ENCODE results near the gene GPR157. TPM values are rescaled to one million over a fixed set of nuclear protein-coding genes. Genes with fewer than 3 reads are reported as not detected.
A peak's percentile ranks its signal among the peaks of the same experiment; 100 is the strongest.

The GPR157 gene
- total RNA-seq, 1 donor from 2014 or later, result 1.6 TPM

DNA sequence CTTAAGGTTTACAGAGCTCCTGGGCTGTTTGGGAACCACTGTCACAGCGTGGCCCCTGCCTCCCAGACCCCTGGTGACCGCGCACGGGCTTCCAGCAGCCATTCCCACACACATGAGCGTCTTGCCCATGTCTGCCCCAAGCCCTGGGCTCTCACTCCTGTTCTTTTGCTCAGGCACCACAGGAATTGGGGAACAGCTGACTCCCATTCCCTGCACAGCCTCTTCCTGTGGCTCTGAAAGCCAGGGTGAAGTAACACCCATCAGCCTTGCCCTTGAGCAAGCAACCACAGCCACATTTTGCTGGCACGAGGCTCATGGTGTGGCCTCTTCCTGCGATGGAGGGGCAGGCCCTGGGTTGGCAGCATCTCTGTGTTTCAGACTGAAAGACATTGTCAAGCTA is 14.3 kb upstream of the GPR157 start:
- Mint-ChIP-seq H3K27me3 (ENCODE audit: insufficient read depth, low read depth) (peaks cover 7% of the 10 kb centered on the region), H3K9me3 (no peaks in the 10 kb centered on the region), H3K27ac (no peak overlapping the region), H3K4me3 (no peak overlapping the region), H3K36me3 (no peaks in the 10 kb centered on the region), H3K4me1 (no peaks in the 10 kb centered on the region)
- Histone ChIP-seq H3K4me3 (no peak overlapping the region), H3K79me2 (ENCODE audit: low read depth) (no peaks in the 10 kb centered on the region), H3K9ac (no peak overlapping the region), H3K36me3 (no peaks in the 10 kb centered on the region), H3K27ac (no peak overlapping the region), H3F3A (ENCODE audit: low read depth) (no peaks in the 10 kb centered on the region), H3K4me1 (no peaks in the 10 kb centered on the region), H2AFZ (replicated peaks) (no peak overlapping the region), H3K9me3 (ENCODE audit: low read depth) (no peaks in the 10 kb centered on the region), H4K20me1 (ENCODE audit: low read depth) (no peaks in the 10 kb centered on the region), H3K27me3 (no peaks in the 10 kb centered on the region), H3K4me2 (no peak overlapping the region)
- TF ChIP-seq EZH2phosphoT487 (IDR thresholded peaks at IDR 0.05), result no peak
- TF ChIP-seq, protein P1, sequence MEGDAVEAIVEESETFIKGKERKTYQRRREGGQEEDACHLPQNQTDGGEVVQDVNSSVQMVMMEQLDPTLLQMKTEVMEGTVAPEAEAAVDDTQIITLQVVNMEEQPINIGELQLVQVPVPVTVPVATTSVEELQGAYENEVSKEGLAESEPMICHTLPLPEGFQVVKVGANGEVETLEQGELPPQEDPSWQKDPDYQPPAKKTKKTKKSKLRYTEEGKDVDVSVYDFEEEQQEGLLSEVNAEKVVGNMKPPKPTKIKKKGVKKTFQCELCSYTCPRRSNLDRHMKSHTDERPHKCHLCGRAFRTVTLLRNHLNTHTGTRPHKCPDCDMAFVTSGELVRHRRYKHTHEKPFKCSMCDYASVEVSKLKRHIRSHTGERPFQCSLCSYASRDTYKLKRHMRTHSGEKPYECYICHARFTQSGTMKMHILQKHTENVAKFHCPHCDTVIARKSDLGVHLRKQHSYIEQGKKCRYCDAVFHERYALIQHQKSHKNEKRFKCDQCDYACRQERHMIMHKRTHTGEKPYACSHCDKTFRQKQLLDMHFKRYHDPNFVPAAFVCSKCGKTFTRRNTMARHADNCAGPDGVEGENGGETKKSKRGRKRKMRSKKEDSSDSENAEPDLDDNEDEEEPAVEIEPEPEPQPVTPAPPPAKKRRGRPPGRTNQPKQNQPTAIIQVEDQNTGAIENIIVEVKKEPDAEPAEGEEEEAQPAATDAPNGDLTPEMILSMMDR (IDR thresholded peaks at IDR 0.05), result no peak
- TF ChIP-seq EZH2 (IDR thresholded peaks at IDR 0.05), result no peak
- DNase-seq (ENCODE audit: low spot score), result no peak

DNA sequence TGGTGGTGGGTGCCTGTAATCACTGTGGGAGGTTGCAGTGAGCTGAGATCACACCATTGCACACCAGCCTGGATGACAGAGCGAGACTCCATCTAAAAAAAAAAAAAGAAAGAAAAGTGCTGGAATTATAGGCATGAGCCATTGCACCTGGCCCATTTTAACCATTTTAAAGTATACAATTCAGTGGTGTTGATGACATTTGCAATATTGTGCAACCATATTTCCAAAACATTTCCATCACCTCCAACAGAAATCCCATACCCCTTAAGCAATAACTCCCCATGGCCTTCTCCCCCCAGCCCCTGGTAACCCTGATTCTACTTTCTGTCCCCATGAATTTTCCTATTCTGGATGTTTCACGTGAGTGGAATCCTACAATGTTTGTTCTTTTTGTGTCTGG is 11.0 kb upstream of the GPR157 start:
- H3K4me2 ChIP-seq, result no peak overlapping the region
- no peak overlapping the region for H3K27ac ChIP-seq
- no peaks in the 10 kb centered on the region for H3K36me3 ChIP-seq
- Mint-ChIP-seq H3K36me3 (no peaks in the 10 kb centered on the region), H3K4me1 (peaks cover 3% of the 10 kb centered on the region), H3K27me3 (ENCODE audit: insufficient read depth, low read depth) (peaks cover 8% of the 10 kb centered on the region), H3K4me3 (no peak overlapping the region), H3K9me3 (no peaks in the 10 kb centered on the region), H3K27ac (no peak overlapping the region)
- H3F3A ChIP-seq (ENCODE audit: low read depth), result no peaks in the 10 kb centered on the region
- DNase-seq (ENCODE audit: low spot score), result no peak
- H3K79me2 ChIP-seq (ENCODE audit: low read depth), result no peaks in the 10 kb centered on the region
- H3K4me3 ChIP-seq, result no peak overlapping the region
- H3K9me3 ChIP-seq (ENCODE audit: low read depth), result no peaks in the 10 kb centered on the region
- no peaks in the 10 kb centered on the region for H3K27me3 ChIP-seq
- no peaks in the 10 kb centered on the region for H4K20me1 ChIP-seq (ENCODE audit: low read depth)
- no peaks in the 10 kb centered on the region for H3K4me1 ChIP-seq
- no peak overlapping the region for H2AFZ ChIP-seq (replicated peaks)
- TF ChIP-seq, protein P1 (IDR thresholded peaks at IDR 0.05), result no peak
- no peak overlapping the region for H3K9ac ChIP-seq

DNA sequence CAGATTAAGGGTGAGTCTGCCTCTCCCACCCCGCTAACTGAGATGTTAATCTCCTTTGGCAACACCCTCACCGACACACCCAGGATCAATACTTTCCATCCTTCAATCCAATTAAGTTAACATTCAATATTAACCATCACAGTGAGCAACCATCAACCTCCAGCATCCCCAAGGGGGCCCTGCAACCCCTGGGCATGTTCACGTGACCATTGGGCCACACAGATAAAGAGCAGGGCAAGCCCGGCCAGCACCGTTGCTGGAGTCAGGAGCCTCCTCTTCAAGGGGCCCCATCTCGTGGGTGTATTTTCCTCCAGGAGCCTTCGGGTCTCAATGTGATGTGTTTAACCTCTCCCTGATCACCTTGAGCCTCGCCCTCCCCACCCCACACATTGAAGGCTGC is 8.0 kb upstream of the GPR157 start:
- Mint-ChIP-seq H3K4me1 (peaks cover 3% of the 10 kb centered on the region), H3K27me3 (ENCODE audit: insufficient read depth, low read depth) (peaks cover 2% of the 10 kb centered on the region), H3K36me3 (no peaks in the 10 kb centered on the region), H3K27ac (peak overlapping the region; percentile 29), H3K4me3 (no peak overlapping the region), H3K9me3 (no peaks in the 10 kb centered on the region)
- Histone ChIP-seq H4K20me1 (ENCODE audit: low read depth) (no peaks in the 10 kb centered on the region), H3K27me3 (no peaks in the 10 kb centered on the region), H3K9ac (no peak overlapping the region), H3K27ac (no peak overlapping the region), H3K36me3 (no peaks in the 10 kb centered on the region), H3K4me1 (no peaks in the 10 kb centered on the region), H3K79me2 (ENCODE audit: low read depth) (no peaks in the 10 kb centered on the region), H3K9me3 (ENCODE audit: low read depth) (no peaks in the 10 kb centered on the region), H3K4me2 (no peak overlapping the region), H3F3A (ENCODE audit: low read depth) (no peaks in the 10 kb centered on the region), H3K4me3 (no peak overlapping the region), H2AFZ (replicated peaks) (no peak overlapping the region)
- no peak for DNase-seq (ENCODE audit: low spot score)
- no peak for TF ChIP-seq EZH2phosphoT487 (IDR thresholded peaks at IDR 0.05)
- TF ChIP-seq, protein P1 (IDR thresholded peaks at IDR 0.05), result no peak
- no peak for TF ChIP-seq EZH2 (IDR thresholded peaks at IDR 0.05)
